ENCODE results near the gene IL17RC.
"Not testable (repeated sequence)": the region's sequence is repeated elsewhere in the genome, so short reads cannot be mapped to it uniquely, and the experiment has no call there.

IL17RC gene

GRCh38 chr3:9916734-9917680 is at the start of gene IL17RC:
IL17RC (plus strand) TSS chr3:9917098; CDS start chr3:9917316, 218 bp downstream.
- WGBS (ENCODE audit: insufficient coverage, insufficient read length), result no CpG with 5 or more reads among the region's 19 CpGs
- H3K27me3 ChIP-seq (ENCODE audit: control insufficient read depth, insufficient read depth, low read length), result no peaks in the 10 kb centered on the region
- H3K4me3 ChIP-seq (ENCODE audit: low read length), result peak within 1 kb of the TSS; percentile 75; the same call in 1 of the 2 replicates
- H3K36me3 ChIP-seq (ENCODE audit: control insufficient read depth, insufficient read depth, low read length), result no peaks in the 10 kb centered on the region; the same call in 1 of the 2 replicates
- no peak within 1 kb of the TSS for H3K27ac ChIP-seq (ENCODE audit: low read length)
- no peak for DNase-seq (ENCODE audit: low read depth, low spot score)
- peaks cover 8% of the 10 kb centered on the region for H3K4me1 ChIP-seq (ENCODE audit: control insufficient read depth, insufficient read depth, low read length)
- no peaks in the 10 kb centered on the region for H3K9me3 ChIP-seq (ENCODE audit: control insufficient read depth, insufficient read depth, low read length)

- H3K4me1 ChIP-seq (ENCODE audit: control insufficient read depth, insufficient read depth, low read length), result 0 out of 2 replicates have a peak, but pooled peaks cover 2% of the 10 kb centered on the region
- no peaks in the 10 kb centered on the region for H3K36me3 ChIP-seq (ENCODE audit: control insufficient read depth, insufficient read depth, low read length)
- no peaks in the 10 kb centered on the region for H3K9me3 ChIP-seq (ENCODE audit: control insufficient read depth, insufficient read depth, low read length)
- H3K4me3 ChIP-seq (ENCODE audit: low read length), result no peak overlapping the region
- no CpG with 5 or more reads among the region's 12 CpGs for whole genome bisulfite sequencing (ENCODE audit: insufficient coverage, insufficient read length)
- no peaks in the 10 kb centered on the region for H3K27me3 ChIP-seq (ENCODE audit: control insufficient read depth, insufficient read depth, low read length)
- no peak for DNase-seq (ENCODE audit: low read depth, low spot score)
- H3K27ac ChIP-seq (ENCODE audit: low read length), result no peak overlapping the region
These were observed 49.8 kb upstream of the IL17RC start for GRCh38 chr3:9867106-9867505.

GRCh38 chr3:9869955-9870354 is 46.9 kb upstream of the IL17RC start:
- H3K4me3 ChIP-seq (ENCODE audit: low read length), result no peak overlapping the region
- no peak for DNase-seq (ENCODE audit: low read depth, low spot score)
- H3K27me3 ChIP-seq (ENCODE audit: control insufficient read depth, insufficient read depth, low read length), result no peaks in the 10 kb centered on the region
- no peak overlapping the region for H3K27ac ChIP-seq (ENCODE audit: low read length)
- H3K36me3 ChIP-seq (ENCODE audit: control insufficient read depth, insufficient read depth, low read length), result no peaks in the 10 kb centered on the region
- WGBS (ENCODE audit: insufficient coverage, insufficient read length), result no CpG with 5 or more reads among the region's 5 CpGs
- no peaks in the 10 kb centered on the region for H3K9me3 ChIP-seq (ENCODE audit: control insufficient read depth, insufficient read depth, low read length)
- no peaks in the 10 kb centered on the region for H3K4me1 ChIP-seq (ENCODE audit: control insufficient read depth, insufficient read depth, low read length)

- Histone ChIP-seq H3K36me3 (ENCODE audit: control insufficient read depth, insufficient read depth, low read length) (no peaks in the 10 kb centered on the region), H3K27me3 (ENCODE audit: control insufficient read depth, insufficient read depth, low read length) (no peaks in the 10 kb centered on the region), H3K9me3 (ENCODE audit: control insufficient read depth, insufficient read depth, low read length) (no peaks in the 10 kb centered on the region), H3K4me1 (ENCODE audit: control insufficient read depth, insufficient read depth, low read length) (no peaks in the 10 kb centered on the region), H3K27ac (ENCODE audit: low read length) (no peak overlapping the region), H3K4me3 (ENCODE audit: low read length) (no peak overlapping the region)
- DNase-seq (ENCODE audit: low read depth, low spot score), result no peak
- WGBS (ENCODE audit: insufficient coverage, insufficient read length), result no CpG with 5 or more reads among the region's 1 CpG
These were observed 45.9 kb upstream of the IL17RC start for GRCh38 chr3:9870978-9871377.

GRCh38 chr3:9872067-9872466 is 44.8 kb upstream of the IL17RC start:
- DNase-seq (ENCODE audit: low read depth, low spot score); H3K36me3 ChIP-seq (ENCODE audit: control insufficient read depth, insufficient read depth, low read length); H3K27me3 ChIP-seq (ENCODE audit: control insufficient read depth, insufficient read depth, low read length); H3K4me3 ChIP-seq (ENCODE audit: low read length); H3K4me1 ChIP-seq (ENCODE audit: control insufficient read depth, insufficient read depth, low read length); H3K27ac ChIP-seq (ENCODE audit: low read length); H3K9me3 ChIP-seq (ENCODE audit: control insufficient read depth, insufficient read depth, low read length): not testable (repeated sequence)
- WGBS (ENCODE audit: insufficient coverage, insufficient read length), result no CpG with 5 or more reads among the region's 5 CpGs

DNA sequence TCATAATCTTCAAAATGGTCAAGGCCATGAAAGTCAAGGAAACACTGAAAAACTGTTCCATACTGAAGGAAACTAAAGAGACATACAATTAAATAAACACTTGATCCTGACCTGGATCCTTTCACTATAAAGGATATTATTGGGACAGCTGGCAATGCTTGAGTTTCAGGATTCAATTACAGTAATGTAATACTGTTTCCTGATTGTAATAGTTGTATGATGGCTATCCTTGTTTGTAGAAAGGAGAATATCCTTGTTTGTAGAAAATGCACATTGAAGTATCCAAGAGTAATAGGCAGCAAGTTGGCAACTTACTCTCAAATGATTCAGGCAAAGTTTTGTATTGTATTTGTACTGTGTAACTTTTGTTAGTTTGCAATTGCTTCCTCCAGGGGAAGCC is 41.5 kb upstream of the IL17RC start:
- no peak overlapping the region for H3K27ac ChIP-seq (ENCODE audit: low read length)
- no peak for DNase-seq (ENCODE audit: low read depth, low spot score)

DNA sequence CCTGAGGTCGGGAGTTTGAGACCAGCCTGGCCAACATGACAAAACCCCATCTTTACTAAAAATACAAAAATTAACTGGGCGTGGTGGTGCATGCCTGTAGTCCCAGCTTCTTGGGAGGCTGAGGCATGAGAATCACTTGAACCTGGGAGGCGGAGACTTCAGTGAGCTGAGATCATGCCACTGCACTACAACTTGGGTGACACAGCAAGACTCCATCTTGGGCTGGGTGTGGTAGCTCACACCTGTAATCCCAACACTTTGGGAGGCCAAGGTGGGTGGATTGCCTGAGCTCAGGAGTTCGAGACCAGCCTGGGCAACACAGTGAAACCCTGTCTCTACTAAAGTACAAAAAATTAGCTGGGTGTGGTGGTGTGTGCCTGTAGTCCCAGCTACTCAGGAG is 40.6 kb upstream of the IL17RC start:
- not testable (repeated sequence) for H3K4me1 ChIP-seq (ENCODE audit: control insufficient read depth, insufficient read depth, low read length); H3K36me3 ChIP-seq (ENCODE audit: control insufficient read depth, insufficient read depth, low read length); H3K27me3 ChIP-seq (ENCODE audit: control insufficient read depth, insufficient read depth, low read length); H3K4me3 ChIP-seq (ENCODE audit: low read length); H3K27ac ChIP-seq (ENCODE audit: low read length); DNase-seq (ENCODE audit: low read depth, low spot score); H3K9me3 ChIP-seq (ENCODE audit: control insufficient read depth, insufficient read depth, low read length)
- WGBS (ENCODE audit: insufficient coverage, insufficient read length), result no CpG with 5 or more reads among the region's 4 CpGs

More for the DNA sequence above, 41.5 kb upstream of the IL17RC start:
- H3K4me1 ChIP-seq (ENCODE audit: control insufficient read depth, insufficient read depth, low read length), result peaks cover 2% of the 10 kb centered on the region; the same call in 1 of the 2 replicates
- H3K4me3 ChIP-seq (ENCODE audit: low read length), result no peak overlapping the region
- H3K27me3 ChIP-seq (ENCODE audit: control insufficient read depth, insufficient read depth, low read length), result no peaks in the 10 kb centered on the region
- H3K36me3 ChIP-seq (ENCODE audit: control insufficient read depth, insufficient read depth, low read length), result no peaks in the 10 kb centered on the region
- no peaks in the 10 kb centered on the region for H3K9me3 ChIP-seq (ENCODE audit: control insufficient read depth, insufficient read depth, low read length)

GRCh38 chr3:9876991-9877390 is 39.9 kb upstream of the IL17RC start:
- Histone ChIP-seq H3K27ac (ENCODE audit: low read length) (no peak overlapping the region), H3K9me3 (ENCODE audit: control insufficient read depth, insufficient read depth, low read length) (no peaks in the 10 kb centered on the region), H3K36me3 (ENCODE audit: control insufficient read depth, insufficient read depth, low read length) (no peaks in the 10 kb centered on the region), H3K27me3 (ENCODE audit: control insufficient read depth, insufficient read depth, low read length) (no peaks in the 10 kb centered on the region), H3K4me1 (ENCODE audit: control insufficient read depth, insufficient read depth, low read length) (peaks cover 2% of the 10 kb centered on the region; the same call in 1 of the 2 replicates), H3K4me3 (ENCODE audit: low read length) (no peak overlapping the region)
- no peak for DNase-seq (ENCODE audit: low read depth, low spot score)
- WGBS (ENCODE audit: insufficient coverage, insufficient read length), result no CpG with 5 or more reads among the region's 12 CpGs

GRCh38 chr3:9878700-9879099 is 38.2 kb upstream of the IL17RC start:
- DNase-seq (ENCODE audit: low read depth, low spot score), result no peak
- Histone ChIP-seq H3K27ac (ENCODE audit: low read length) (no peak overlapping the region), H3K4me1 (ENCODE audit: control insufficient read depth, insufficient read depth, low read length) (peaks cover 2% of the 10 kb centered on the region; the same call in 1 of the 2 replicates), H3K9me3 (ENCODE audit: control insufficient read depth, insufficient read depth, low read length) (no peaks in the 10 kb centered on the region), H3K27me3 (ENCODE audit: control insufficient read depth, insufficient read depth, low read length) (no peaks in the 10 kb centered on the region), H3K4me3 (ENCODE audit: low read length) (no peak overlapping the region), H3K36me3 (ENCODE audit: control insufficient read depth, insufficient read depth, low read length) (no peaks in the 10 kb centered on the region)
- WGBS (ENCODE audit: insufficient coverage, insufficient read length), result no CpG with 5 or more reads among the region's 5 CpGs

DNA sequence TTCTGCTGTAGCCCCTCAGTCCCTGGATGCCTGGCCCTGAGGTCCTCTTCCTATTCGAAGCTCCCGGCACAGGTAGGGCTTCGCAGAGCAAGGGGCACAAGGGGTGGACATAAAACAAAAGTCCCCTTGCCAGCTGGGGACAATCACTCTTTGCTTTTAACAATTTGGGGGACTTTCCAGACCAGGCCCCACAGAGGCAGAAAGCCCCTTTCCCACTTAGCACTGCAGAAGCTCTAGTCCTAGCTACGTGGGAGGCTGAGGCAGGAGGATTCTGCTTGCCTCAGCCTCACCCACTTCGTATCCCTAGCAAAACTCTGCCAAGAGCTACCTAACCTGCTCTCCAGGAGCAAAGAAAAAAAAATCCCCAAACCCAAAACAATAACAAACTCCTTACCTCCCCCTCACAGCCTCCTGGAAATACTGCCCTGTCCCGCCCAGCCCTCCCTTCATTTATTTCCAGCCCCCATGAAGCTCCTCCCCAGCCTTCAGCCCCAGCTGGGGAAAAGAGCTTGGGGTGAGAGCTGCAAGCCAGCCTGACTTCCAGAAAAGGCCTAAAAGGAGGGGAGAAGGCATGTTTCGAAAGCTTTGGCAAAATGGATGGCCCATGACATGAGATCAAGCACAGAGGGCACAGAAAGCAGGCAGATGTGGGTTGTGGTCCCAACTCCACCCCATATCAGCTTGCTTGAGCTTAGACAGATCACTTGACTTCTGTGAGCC is 36.9 kb upstream of the IL17RC start, which contains the start of gene CIDEC:
Gene CIDEC, minus strand, starts transcription at position 424 of the 720 bp plus-strand sequence. CDS start 1,767 bp downstream, outside the sequence.
- DNase-seq (ENCODE audit: low read depth, low spot score), result no peak
- no peaks in the 10 kb centered on the region for H3K9me3 ChIP-seq (ENCODE audit: control insufficient read depth, insufficient read depth, low read length)
- H3K4me1 ChIP-seq (ENCODE audit: control insufficient read depth, insufficient read depth, low read length), result peaks cover 2% of the 10 kb centered on the region; the same call in 1 of the 2 replicates
- H3K27me3 ChIP-seq (ENCODE audit: control insufficient read depth, insufficient read depth, low read length), result no peaks in the 10 kb centered on the region
- WGBS (ENCODE audit: insufficient coverage, insufficient read length), result no CpG with 5 or more reads among the region's 7 CpGs
- no peak within 1 kb of the TSS for H3K4me3 ChIP-seq (ENCODE audit: low read length)
- no peaks in the 10 kb centered on the region for H3K36me3 ChIP-seq (ENCODE audit: control insufficient read depth, insufficient read depth, low read length)
- no peak within 1 kb of the TSS for H3K27ac ChIP-seq (ENCODE audit: low read length)
